DND-41 (cell line): ENCODE measurements around the gene EGF.
A peak's percentile ranks its signal among the peaks of the same experiment; 100 is the strongest.

Experiments
- ATAC-seq: fragments of 200-7000 bp; cut with Tn5 transposase; 3 replicates; pipeline ENCODE4 v1.9.1; 2021; ENCODE audit warnings: low read depth; ENCODE audit not compliant: insufficient read depth
- DNase-seq: peaks from one replicate; pipeline ENCODE4 v3.0.0-alpha.2; 2020
- H2AFZ ChIP-seq: 2 replicates; pipeline ENCODE4 v1.6.0; 2012; ENCODE audit warnings: low read depth, low read length
- H3K27ac ChIP-seq: 2 replicates; pipeline ENCODE4 v1.5.1; 2012; ENCODE audit warnings: low read length, inconsistent platforms
- H3K27me3 ChIP-seq: fragments of 200-600 bp; sonication (generic); 2 replicates; pipeline ENCODE4 v1.6.0; 2012; ENCODE audit warnings: low read length, mild to moderate bottlenecking, inconsistent platforms; ENCODE audit not compliant: insufficient read depth, poor library complexity
- H3K36me3 ChIP-seq: 2 replicates; pipeline ENCODE4 v1.5.1; 2012; ENCODE audit warnings: low read length, inconsistent platforms; ENCODE audit not compliant: insufficient read depth
- H3K4me1 ChIP-seq: 2 replicates; pipeline ENCODE4 v1.5.1; 2012; ENCODE audit warnings: mild to moderate bottlenecking, low read length; ENCODE audit not compliant: insufficient read depth
- H3K4me2 ChIP-seq: 2 replicates; pipeline ENCODE4 v1.6.0; 2012; ENCODE audit warnings: mild to moderate bottlenecking, moderate library complexity, low read length, inconsistent platforms; ENCODE audit not compliant: insufficient read depth
- H3K4me3 ChIP-seq, 2 experiments: fragments of 200-600 bp in 1 of 2; shearing (Covaris generic) in 1 of 2; 2 replicates each; pipeline ENCODE4 v1.5.1; 2012 to 2016; ENCODE audit warnings: inconsistent platforms in 2 of 2, low read length in 2 of 2, mild to moderate bottlenecking in 2 of 2, low read depth in 1 of 2, moderate library complexity in 1 of 2
- H3K79me2 ChIP-seq: 2 replicates; pipeline ENCODE4 v1.6.0; 2012; ENCODE audit warnings: low read length, inconsistent platforms; ENCODE audit not compliant: insufficient read depth
- H3K9ac ChIP-seq: 2 replicates; pipeline ENCODE4 v1.6.0; 2012; ENCODE audit warnings: low read depth, mild to moderate bottlenecking, inconsistent platforms, low read length, moderate library complexity
- H3K9me3 ChIP-seq: 2 replicates; pipeline ENCODE4 v1.5.1; 2012; ENCODE audit warnings: low read length, moderate library complexity, mild to moderate bottlenecking, inconsistent platforms; ENCODE audit not compliant: insufficient read depth, severe bottlenecking
- H4K20me1 ChIP-seq: 2 replicates; pipeline ENCODE4 v1.6.0; 2012; ENCODE audit warnings: low read length; ENCODE audit not compliant: insufficient read depth
- EZH2 ChIP-seq: IDR thresholded peaks from 3 replicates; pipeline ENCODE4 v1.6.1; 2012; ENCODE audit warnings: borderline replicate concordance, low read depth, mild to moderate bottlenecking, moderate library complexity, low read length, inconsistent platforms; ENCODE audit not compliant: severe bottlenecking
- TF ChIP-seq, protein P1 (sequence below): IDR thresholded peaks from 2 replicates; pipeline ENCODE4 v1.5.1; 2012; ENCODE audit warnings: borderline replicate concordance, low read length, moderate library complexity, mild to moderate bottlenecking; ENCODE audit not compliant: poor library complexity, severe bottlenecking; ENCODE audit errors: extremely low read depth

The EGF gene

DNA sequence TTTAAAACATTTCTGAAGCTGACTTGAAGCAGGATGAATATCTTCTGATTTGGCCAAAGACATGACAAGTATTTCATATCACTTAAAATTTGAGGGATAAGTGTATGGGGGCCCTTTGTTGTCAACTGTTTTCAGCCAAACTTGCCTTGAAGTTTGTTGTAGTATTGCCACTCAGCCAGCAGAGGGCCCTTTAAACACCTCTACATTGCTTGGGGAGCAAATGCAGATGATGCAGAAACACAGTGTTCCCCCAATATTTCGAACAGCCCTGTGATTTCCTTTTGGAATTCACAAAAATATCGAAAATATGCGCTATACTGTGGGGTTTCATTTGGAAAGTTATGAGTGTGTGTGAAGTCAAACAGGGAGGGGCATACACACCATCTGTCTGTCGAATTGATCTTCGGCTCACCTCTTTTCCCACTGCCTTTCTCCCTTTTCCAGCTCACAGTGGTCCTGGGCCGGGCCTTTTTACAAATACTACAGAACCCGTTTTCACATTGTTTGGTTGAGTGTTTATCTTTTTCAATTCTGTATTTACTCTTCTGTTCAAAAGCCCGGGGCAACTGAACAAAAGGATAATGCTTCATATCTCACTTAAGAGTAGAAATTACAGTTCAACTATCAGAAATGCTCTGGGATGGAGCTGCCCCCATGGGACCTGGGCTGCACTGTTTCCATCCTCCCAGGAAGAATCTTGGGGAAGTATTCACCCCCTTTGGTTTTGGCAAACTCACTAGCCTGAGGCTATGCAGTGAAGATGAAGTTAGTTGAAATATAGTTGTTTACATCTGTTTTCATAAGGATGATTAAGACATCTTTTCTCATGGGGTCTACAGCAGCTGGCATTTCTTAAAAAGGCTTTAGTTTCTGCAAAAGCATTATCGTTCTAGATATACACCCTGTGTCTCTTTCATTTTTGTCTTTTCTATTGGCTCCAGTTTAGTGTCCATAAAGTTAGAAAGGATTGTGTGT, 137.6 kb downstream of the EGF start:
- Histone ChIP-seq H3K27ac (no peak overlapping the region), H3K4me3 (no peak overlapping the region), H3K9ac (no peak overlapping the region), H3K4me2 (no peak overlapping the region), H3K9me3 (no peaks in the 10 kb centered on the region), H3K79me2 (no peaks in the 10 kb centered on the region), H3K36me3 (peaks cover 27% of the 10 kb centered on the region), H3K27me3 (no peaks in the 10 kb centered on the region), H4K20me1 (no peaks in the 10 kb centered on the region), H3K4me1 (no peaks in the 10 kb centered on the region), H2AFZ (no peak overlapping the region)
- peak; percentile 67 for DNase-seq
- peak; percentile 78 for ATAC-seq
- TF ChIP-seq, protein P1, sequence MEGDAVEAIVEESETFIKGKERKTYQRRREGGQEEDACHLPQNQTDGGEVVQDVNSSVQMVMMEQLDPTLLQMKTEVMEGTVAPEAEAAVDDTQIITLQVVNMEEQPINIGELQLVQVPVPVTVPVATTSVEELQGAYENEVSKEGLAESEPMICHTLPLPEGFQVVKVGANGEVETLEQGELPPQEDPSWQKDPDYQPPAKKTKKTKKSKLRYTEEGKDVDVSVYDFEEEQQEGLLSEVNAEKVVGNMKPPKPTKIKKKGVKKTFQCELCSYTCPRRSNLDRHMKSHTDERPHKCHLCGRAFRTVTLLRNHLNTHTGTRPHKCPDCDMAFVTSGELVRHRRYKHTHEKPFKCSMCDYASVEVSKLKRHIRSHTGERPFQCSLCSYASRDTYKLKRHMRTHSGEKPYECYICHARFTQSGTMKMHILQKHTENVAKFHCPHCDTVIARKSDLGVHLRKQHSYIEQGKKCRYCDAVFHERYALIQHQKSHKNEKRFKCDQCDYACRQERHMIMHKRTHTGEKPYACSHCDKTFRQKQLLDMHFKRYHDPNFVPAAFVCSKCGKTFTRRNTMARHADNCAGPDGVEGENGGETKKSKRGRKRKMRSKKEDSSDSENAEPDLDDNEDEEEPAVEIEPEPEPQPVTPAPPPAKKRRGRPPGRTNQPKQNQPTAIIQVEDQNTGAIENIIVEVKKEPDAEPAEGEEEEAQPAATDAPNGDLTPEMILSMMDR = peak; percentile 83
- TF ChIP-seq EZH2 = no peak

DNA sequence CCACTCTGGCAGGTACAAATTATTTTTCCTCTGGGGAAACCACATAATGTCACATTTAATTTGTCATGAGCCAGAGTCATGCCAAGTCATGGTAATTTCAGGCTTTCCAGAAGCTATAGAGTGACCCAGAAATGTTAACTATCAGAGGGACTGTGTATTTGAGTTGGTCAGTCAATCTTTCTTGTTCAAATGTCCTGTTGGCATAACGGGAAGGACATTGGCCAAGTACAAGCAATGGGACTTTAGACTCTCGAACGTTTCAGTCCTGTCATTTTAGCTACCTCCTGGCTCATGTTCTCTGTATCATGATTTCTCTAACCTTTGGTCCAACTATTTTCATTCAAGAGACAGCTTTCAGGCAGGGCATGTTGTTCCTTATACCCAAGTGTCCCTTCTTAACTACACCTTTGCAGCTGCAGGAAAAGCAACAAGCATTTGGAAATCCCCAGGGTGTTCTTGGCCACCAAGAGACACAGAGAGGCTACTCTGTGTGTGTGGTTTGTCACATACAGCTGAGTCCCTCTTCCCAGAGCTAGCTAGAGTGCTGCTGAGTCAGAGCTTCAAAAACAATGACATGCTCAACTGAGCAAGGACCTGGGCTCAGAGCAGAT, 142.6 kb downstream of the EGF start:
- H4K20me1 ChIP-seq = no peaks in the 10 kb centered on the region
- H3K4me3 ChIP-seq = no peak overlapping the region
- DNase-seq = no peak
- peak; percentile 59 for ATAC-seq
- TF ChIP-seq EZH2 = no peak
- TF ChIP-seq, protein P1 = no peak
- no peaks in the 10 kb centered on the region for H3K27me3 ChIP-seq
- H3K4me2 ChIP-seq = no peak overlapping the region
- no peak overlapping the region for H3K27ac ChIP-seq
- H3K36me3 ChIP-seq = peaks cover 31% of the 10 kb centered on the region
- H3K79me2 ChIP-seq = no peaks in the 10 kb centered on the region
- no peak overlapping the region for H2AFZ ChIP-seq
- H3K9me3 ChIP-seq = no peaks in the 10 kb centered on the region
- peaks cover 10% of the 10 kb centered on the region for H3K4me1 ChIP-seq
- H3K9ac ChIP-seq = no peak overlapping the region

DNA sequence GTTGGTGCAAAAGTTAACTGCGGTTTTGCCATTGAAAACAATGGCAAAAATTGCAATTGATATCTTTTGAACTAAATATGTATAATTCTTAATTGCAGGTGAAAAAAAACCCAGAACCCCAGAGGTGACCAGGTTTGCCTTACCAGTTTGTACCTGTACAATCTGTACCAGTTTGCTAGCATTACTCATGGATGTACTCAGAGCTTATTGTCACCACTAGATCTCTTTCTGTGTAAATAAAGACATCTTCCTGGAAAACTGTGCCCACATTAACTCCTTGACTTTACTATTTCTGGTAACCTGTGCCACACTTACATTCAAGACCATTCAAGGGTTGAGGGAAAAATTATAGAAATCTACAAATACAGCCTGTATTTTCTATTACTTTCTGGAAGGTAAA, 146.0 kb downstream of the EGF start:
- Histone ChIP-seq H3K4me3 (no peak overlapping the region), H3K4me2 (no peak overlapping the region), H3K36me3 (peaks cover 14% of the 10 kb centered on the region; the same call in 1 of the 2 replicates), H3K9ac (no peak overlapping the region), H2AFZ (no peak overlapping the region), H3K27me3 (no peaks in the 10 kb centered on the region), H3K27ac (peak overlapping the region; percentile 63; the same call in 1 of the 2 replicates), H3K4me1 (peaks cover 20% of the 10 kb centered on the region), H3K9me3 (no peaks in the 10 kb centered on the region), H3K79me2 (no peaks in the 10 kb centered on the region), H4K20me1 (no peaks in the 10 kb centered on the region)
- ATAC-seq = no peak
- no peak for DNase-seq
- TF ChIP-seq, protein P1 = no peak
- no peak for TF ChIP-seq EZH2
